Activated T-helper 17 cell treated with anti-CD3 and anti-CD28 coated beads, Interleukin-2, amount 50 U/mL, for 72 hours (primary cell): ENCODE data around the gene SPATA13. TPM values are rescaled to one million over a fixed set of nuclear protein-coding genes. Genes with fewer than 3 reads are reported as not detected.
"Not testable (repeated sequence)": the region's sequence is repeated elsewhere in the genome, so short reads cannot be mapped to it uniquely, and the experiment has no call there.

ENCODE experiments used
- ATAC-seq: fragments of 150-1000 bp; cut with Tn5 transposase; replicated peaks from 2 replicates; pipeline ENCODE4 v1.10.0; 2021; ENCODE audit warnings: mild to moderate bottlenecking, moderate library complexity
- H3K27ac Mint-ChIP-seq: one replicate; pipeline ENCODE4 v1.8.0; 2022; ENCODE audit warnings: mixed read lengths
- H3K27me3 Mint-ChIP-seq: one replicate; pipeline ENCODE4 v1.8.0; 2022; ENCODE audit warnings: mixed read lengths
- H3K36me3 Mint-ChIP-seq: one replicate; pipeline ENCODE4 v1.8.0; 2022; ENCODE audit warnings: low read depth, mild to moderate bottlenecking, mixed read lengths
- H3K4me1 Mint-ChIP-seq: one replicate; pipeline ENCODE4 v1.8.0; 2022; ENCODE audit warnings: mixed read lengths
- H3K4me3 Mint-ChIP-seq: one replicate; pipeline ENCODE4 v1.8.0; 2022; ENCODE audit warnings: mild to moderate bottlenecking, mixed read lengths
- H3K9me3 Mint-ChIP-seq: one replicate; pipeline ENCODE4 v1.8.0; 2022; ENCODE audit warnings: mixed read lengths
- total RNA-seq, 2 donors: library from RNA; stranded (reverse); gene quantifications; one replicate each; pipeline ENCODE4 v1.2.3, GENCODE V29; 2022

Gene SPATA13
- total RNA-seq, 2 donors from 2014 or later: 43.1 to 56.5 TPM

- ATAC-seq: no peak
- Mint-ChIP-seq H3K4me1 (peaks cover 4% of the 10 kb centered on the region), H3K27ac (no peak overlapping the region), H3K36me3 (peaks cover 41% of the 10 kb centered on the region), H3K9me3 (no peaks in the 10 kb centered on the region), H3K4me3 (no peak overlapping the region), H3K27me3 (no peaks in the 10 kb centered on the region)
Measured at GRCh38 chr13:24307211-24308067, 146.9 kb downstream of the SPATA13 start.

DNA sequence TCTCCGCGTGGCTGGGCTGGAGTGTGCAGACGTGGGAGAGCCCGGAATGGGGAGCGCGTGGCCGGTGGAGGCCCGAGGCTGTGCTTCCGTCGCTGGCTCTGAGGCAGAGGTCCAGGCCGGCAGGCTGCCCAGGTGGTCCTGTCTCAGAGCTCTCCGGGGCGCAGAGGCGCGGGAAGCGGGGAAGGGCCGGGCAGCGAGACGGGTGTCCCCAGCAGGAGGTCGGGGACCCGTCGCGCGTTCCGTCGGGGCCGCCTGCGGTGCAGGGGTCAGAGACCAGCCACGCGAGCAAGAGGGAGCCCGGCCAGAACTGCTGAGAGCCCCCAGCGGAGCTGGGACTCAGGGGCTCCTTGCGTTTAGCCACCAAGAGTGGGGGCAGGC is 147.5 kb downstream of the SPATA13 start:
- H3K36me3 Mint-ChIP-seq: peaks cover 34% of the 10 kb centered on the region
- no peaks in the 10 kb centered on the region for H3K9me3 Mint-ChIP-seq
- H3K4me3 Mint-ChIP-seq: no peak overlapping the region
- H3K27me3 Mint-ChIP-seq: no peaks in the 10 kb centered on the region
- peaks cover 4% of the 10 kb centered on the region for H3K4me1 Mint-ChIP-seq
- no peak for ATAC-seq
- H3K27ac Mint-ChIP-seq: no peak overlapping the region

GRCh38 chr13:24308488-24309020 is 148.0 kb downstream of the SPATA13 start:
- H3K4me1 Mint-ChIP-seq: peaks cover 4% of the 10 kb centered on the region
- no peak overlapping the region for H3K4me3 Mint-ChIP-seq
- H3K9me3 Mint-ChIP-seq: no peaks in the 10 kb centered on the region
- no peaks in the 10 kb centered on the region for H3K27me3 Mint-ChIP-seq
- H3K36me3 Mint-ChIP-seq: peaks cover 29% of the 10 kb centered on the region
- peak overlapping the region; percentile 46 for H3K27ac Mint-ChIP-seq
- no peak for ATAC-seq

GRCh38 chr13:24309300-24309699 is 148.8 kb downstream of the SPATA13 start, which contains the start of gene C1QTNF9:
C1QTNF9 (plus strand) TSS chr13:24309580; CDS start chr13:24316004, 6,424 bp downstream.
- peaks cover 22% of the 10 kb centered on the region for H3K36me3 Mint-ChIP-seq
- not testable (repeated sequence) for H3K4me3 Mint-ChIP-seq, H3K4me1 Mint-ChIP-seq, H3K27me3 Mint-ChIP-seq, ATAC-seq, H3K9me3 Mint-ChIP-seq
- H3K27ac Mint-ChIP-seq: peak within 1 kb of the TSS; percentile 46

DNA sequence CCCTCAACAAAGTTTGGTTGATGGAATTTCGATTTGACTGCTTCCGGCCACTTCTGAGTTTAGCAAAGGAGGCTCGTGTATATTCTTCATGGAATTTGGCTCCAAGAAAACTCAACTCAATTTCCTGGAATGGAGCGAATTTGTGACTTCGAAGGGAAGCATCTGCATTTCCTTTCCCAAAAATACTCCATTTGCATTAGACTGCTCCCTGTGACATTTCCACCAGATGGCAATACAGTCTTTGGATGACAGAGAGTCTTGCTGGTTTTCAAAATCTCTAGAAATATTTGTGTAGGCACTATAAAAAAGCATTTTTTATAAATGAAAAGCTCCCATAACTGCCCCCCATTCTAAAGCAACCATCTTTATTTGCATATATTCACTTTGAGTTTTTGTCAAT is 152.9 kb downstream of the SPATA13 start:
- no peaks in the 10 kb centered on the region for H3K4me1 Mint-ChIP-seq
- no peak for ATAC-seq
- no peak overlapping the region for H3K4me3 Mint-ChIP-seq
- H3K27me3 Mint-ChIP-seq: no peaks in the 10 kb centered on the region
- H3K27ac Mint-ChIP-seq: no peak overlapping the region
- H3K9me3 Mint-ChIP-seq: no peaks in the 10 kb centered on the region
- H3K36me3 Mint-ChIP-seq: no peaks in the 10 kb centered on the region

- not testable (repeated sequence) for H3K27ac Mint-ChIP-seq, H3K9me3 Mint-ChIP-seq, ATAC-seq, H3K27me3 Mint-ChIP-seq, H3K4me1 Mint-ChIP-seq, H3K36me3 Mint-ChIP-seq, H3K4me3 Mint-ChIP-seq
Measured at GRCh38 chr13:24317835-24318234, 157.3 kb downstream of the SPATA13 start.

- H3K4me1 Mint-ChIP-seq, H3K27me3 Mint-ChIP-seq, H3K9me3 Mint-ChIP-seq, H3K36me3 Mint-ChIP-seq, H3K4me3 Mint-ChIP-seq, ATAC-seq, H3K27ac Mint-ChIP-seq: not testable (repeated sequence)
Measured at GRCh38 chr13:24318878-24319277, 158.4 kb downstream of the SPATA13 start.

- not testable (repeated sequence) for H3K4me3 Mint-ChIP-seq, ATAC-seq, H3K27ac Mint-ChIP-seq, H3K4me1 Mint-ChIP-seq, H3K9me3 Mint-ChIP-seq, H3K36me3 Mint-ChIP-seq
- H3K27me3 Mint-ChIP-seq: peaks cover 12% of the 10 kb centered on the region
Measured at GRCh38 chr13:24319641-24320040, 159.1 kb downstream of the SPATA13 start.

DNA sequence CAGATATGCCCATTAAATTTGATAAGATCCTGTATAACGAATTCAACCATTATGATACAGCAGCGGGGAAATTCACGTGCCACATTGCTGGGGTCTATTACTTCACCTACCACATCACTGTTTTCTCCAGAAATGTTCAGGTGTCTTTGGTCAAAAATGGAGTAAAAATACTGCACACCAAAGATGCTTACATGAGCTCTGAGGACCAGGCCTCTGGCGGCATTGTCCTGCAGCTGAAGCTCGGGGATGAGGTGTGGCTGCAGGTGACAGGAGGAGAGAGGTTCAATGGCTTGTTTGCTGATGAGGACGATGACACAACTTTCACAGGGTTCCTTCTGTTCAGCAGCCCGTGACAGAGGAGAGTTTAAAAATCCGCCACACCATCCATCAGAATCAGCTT is 160.9 kb downstream of the SPATA13 start:
- H3K9me3 Mint-ChIP-seq, H3K36me3 Mint-ChIP-seq, ATAC-seq, H3K4me1 Mint-ChIP-seq, H3K4me3 Mint-ChIP-seq, H3K27ac Mint-ChIP-seq: not testable (repeated sequence)
- peaks cover 29% of the 10 kb centered on the region for H3K27me3 Mint-ChIP-seq

DNA sequence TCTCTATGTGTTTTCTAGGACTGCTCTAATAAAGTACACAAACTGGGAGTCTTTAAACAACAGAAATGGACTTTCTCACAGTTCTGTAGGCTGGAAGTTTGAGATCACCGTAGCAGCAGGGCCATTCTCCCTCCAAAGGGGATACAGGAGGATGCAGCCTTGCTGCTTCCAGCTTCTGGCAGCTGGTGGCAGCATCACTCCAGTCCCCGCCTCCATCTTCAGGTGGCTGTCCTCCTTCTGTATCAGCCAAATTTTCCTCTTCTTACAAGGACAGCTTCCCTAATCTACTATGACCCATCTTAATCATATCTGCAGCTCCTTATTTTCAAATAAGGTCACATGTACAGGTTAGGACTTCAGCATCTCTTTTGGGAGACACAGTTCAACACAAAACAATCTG is 161.9 kb downstream of the SPATA13 start:
- peaks cover 33% of the 10 kb centered on the region for H3K27me3 Mint-ChIP-seq
- H3K27ac Mint-ChIP-seq, H3K9me3 Mint-ChIP-seq, ATAC-seq, H3K4me1 Mint-ChIP-seq, H3K4me3 Mint-ChIP-seq, H3K36me3 Mint-ChIP-seq: not testable (repeated sequence)

DNA sequence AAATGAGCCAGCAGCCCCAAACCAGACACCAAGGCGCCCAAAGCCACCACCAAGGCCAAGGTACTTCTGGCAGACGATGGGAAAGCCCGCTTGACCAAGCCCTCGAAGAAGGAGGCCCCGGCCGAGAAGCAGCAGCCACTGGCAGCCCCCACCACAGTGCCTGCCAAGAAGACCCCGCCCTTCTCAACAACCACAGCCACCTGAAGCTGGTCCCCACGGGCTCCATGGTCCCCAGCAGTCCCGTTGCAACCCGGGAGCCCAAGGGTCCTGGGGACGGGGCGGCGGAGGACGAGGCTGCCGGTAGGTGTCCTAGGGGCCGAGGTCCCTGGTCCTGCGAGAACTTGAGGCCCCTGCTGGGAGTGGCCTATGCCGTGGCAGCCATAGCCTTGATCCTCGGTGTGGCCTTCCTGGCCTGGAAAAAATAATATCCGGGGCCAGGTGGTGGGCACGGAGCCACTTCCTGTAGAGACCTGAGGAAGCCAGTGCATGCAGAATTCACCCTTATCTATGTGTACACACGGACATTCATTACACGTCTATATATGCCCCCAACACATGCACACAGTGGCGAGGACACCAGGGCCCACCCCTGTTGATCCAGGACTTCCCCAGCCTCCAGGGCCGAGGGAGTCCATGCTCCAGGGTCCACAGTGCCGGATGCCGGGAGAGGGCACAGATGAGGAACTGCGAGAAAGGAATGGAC is 162.7 kb downstream of the SPATA13 start:
- Mint-ChIP-seq H3K4me3 (no peak overlapping the region), H3K36me3 (no peaks in the 10 kb centered on the region), H3K27ac (no peak overlapping the region), H3K27me3 (peaks cover 33% of the 10 kb centered on the region), H3K4me1 (no peaks in the 10 kb centered on the region), H3K9me3 (no peaks in the 10 kb centered on the region)
- ATAC-seq: no peak

DNA sequence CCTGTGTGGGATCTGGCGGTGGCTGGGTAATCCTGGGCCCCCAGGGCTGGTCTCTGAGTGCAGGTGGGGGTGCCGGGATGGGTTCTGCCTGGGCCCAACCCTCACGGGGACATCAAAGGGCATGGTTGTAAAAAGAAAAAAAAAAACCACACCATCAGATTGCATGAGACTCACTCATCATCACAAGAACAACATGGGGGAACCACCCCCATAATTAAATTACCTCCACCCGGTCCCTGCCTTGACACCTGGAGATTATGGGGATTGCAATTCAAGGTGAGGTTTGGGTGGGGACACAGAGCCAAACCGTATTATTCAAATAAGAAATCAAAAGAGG is 163.2 kb downstream of the SPATA13 start:
- Mint-ChIP-seq H3K27ac (no peak overlapping the region), H3K4me3 (no peak overlapping the region), H3K4me1 (no peaks in the 10 kb centered on the region), H3K27me3 (peaks cover 37% of the 10 kb centered on the region), H3K36me3 (no peaks in the 10 kb centered on the region), H3K9me3 (no peaks in the 10 kb centered on the region)
- no peak for ATAC-seq

GRCh38 chr13:24327598-24327997 is 167.1 kb downstream of the SPATA13 start:
- not testable (repeated sequence) for H3K27ac Mint-ChIP-seq, H3K4me3 Mint-ChIP-seq, H3K4me1 Mint-ChIP-seq, ATAC-seq, H3K36me3 Mint-ChIP-seq, H3K9me3 Mint-ChIP-seq
- peaks cover 41% of the 10 kb centered on the region for H3K27me3 Mint-ChIP-seq

GRCh38 chr13:24328145-24328544 is 167.6 kb downstream of the SPATA13 start:
- H3K4me3 Mint-ChIP-seq: no peak overlapping the region
- no peaks in the 10 kb centered on the region for H3K36me3 Mint-ChIP-seq
- H3K27ac Mint-ChIP-seq: no peak overlapping the region
- no peaks in the 10 kb centered on the region for H3K9me3 Mint-ChIP-seq
- no peak for ATAC-seq
- H3K27me3 Mint-ChIP-seq: peaks cover 39% of the 10 kb centered on the region
- H3K4me1 Mint-ChIP-seq: no peaks in the 10 kb centered on the region

DNA sequence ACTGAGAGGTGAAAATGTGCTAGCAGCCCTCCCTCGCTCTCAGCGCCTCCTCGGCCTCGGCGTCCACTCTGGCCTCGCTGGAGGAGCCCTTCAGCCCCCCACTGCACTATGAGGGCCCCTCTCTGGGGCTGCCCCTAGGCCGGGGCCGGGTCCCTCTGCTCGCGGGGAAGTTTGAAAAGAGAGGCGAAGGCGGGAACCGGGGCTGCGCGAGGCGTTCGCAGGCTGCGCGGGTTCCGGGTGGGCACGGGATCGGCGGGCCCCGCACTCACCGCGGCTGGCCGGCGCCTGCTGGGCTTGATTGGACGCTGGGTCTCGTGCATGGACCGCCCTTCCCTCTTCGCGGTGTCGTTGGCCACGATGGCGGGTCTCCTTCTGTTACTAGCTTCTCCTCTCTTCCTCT is 178.2 kb downstream of the SPATA13 start:
- no peak for ATAC-seq
- H3K4me1 Mint-ChIP-seq: no peaks in the 10 kb centered on the region
- no peaks in the 10 kb centered on the region for H3K36me3 Mint-ChIP-seq
- H3K27me3 Mint-ChIP-seq: peaks cover 11% of the 10 kb centered on the region
- no peak overlapping the region for H3K4me3 Mint-ChIP-seq
- no peak overlapping the region for H3K27ac Mint-ChIP-seq
- no peaks in the 10 kb centered on the region for H3K9me3 Mint-ChIP-seq
